ENCODE data around the gene C16orf95.
A peak's percentile ranks its signal among the peaks of the same experiment; 100 is the strongest.

C16orf95 gene

DNA sequence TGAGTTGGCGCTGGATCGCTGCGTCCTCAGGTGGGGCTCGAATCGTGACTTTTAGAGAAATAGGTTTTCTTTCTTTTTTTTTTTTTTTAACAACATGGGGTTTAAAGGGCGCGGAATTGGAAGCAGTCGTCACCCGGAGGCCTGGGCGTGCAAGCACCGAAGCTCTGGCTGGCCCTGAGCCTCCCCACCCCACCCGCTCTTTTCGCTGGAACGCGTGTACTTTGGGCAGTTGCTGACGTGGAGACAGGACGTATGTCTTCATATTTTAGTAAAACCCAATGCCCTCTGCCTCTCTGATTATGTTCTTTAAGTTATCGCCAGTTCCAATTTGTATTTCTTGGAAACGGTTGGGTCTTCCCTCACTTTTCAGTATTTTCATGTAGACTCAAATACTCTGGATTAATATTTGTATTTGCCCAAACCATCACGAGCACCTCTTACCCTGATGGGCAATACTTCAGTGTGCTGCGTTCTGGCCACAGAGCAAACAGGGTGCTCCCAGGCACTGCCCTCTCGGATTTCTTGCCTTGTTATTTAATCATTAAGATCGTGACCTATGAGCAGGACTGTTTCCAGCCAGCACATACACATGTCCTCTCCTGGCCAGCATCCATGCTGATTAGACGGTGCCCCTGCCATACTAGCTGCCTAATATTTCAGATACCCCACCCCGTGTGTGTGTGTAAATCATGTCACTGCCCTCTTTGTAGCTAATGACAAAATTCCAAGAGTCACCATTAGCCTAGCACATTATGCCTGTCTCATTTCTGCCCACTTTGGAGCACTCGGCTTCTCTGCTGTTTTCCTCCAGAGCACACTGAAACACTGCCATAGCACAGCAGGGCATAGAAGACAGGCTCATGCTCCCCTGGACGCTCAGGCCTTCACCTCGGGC is 805 bp upstream of the C16orf95 start:
- Histone ChIP-seq H3K27me3 (ENCODE audit: control insufficient read depth in 1 of 2, insufficient read depth in 2 of 2, low read length in 2 of 2) (no peaks in the 10 kb centered on the region), H3K27ac (ENCODE audit: low read depth, low read length) (no peak overlapping the region), H3K9me3 (ENCODE audit: control insufficient read depth in 1 of 2, low read length in 2 of 2) (no peaks in the 10 kb centered on the region), H3K36me3 (ENCODE audit: control insufficient read depth in 1 of 2, insufficient read depth in 2 of 2, low read length in 2 of 2) (peaks cover 0 to 10% of the 10 kb centered on the region in 2 donors), H3K4me1 (ENCODE audit: control insufficient read depth in 1 of 2, insufficient read depth in 2 of 2, low read length in 2 of 2) (peaks cover 10 to 13% of the 10 kb centered on the region in 2 donors), H3K4me3 (ENCODE audit: low read depth in 1 of 2, low read length in 2 of 2) (peak overlapping the region; percentile 77 to 84), H3K9ac (ENCODE audit: low read depth in 1 of 2, low read length in 2 of 2) (peak overlapping the region; percentile 73 to 93)

DNA sequence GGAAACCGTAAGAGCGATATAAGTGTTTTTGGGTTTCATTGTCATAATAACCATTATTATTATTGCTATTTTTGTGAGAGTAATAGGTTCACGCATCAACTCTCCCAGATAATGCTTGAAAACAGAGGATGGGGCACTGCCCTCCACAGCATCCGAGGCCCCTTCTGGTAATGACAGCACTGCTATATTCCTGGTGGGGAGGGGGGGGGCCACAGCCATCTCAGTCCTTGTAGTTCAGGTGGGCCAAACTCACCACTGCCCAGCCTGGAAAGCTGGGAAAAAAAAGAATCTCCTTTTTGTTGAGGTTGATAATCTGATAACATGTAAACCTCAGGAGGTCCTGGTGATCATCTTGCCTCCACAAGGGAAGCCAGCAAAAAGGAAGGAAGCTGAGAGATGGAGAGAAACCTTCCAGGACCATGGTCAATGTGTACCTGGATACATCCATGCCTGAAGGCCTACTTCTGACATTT is 706 bp downstream of the C16orf95 start:
- Histone ChIP-seq H3K9me3 (ENCODE audit: control insufficient read depth in 1 of 2, low read length in 2 of 2) (no peaks in the 10 kb centered on the region), H3K4me1 (ENCODE audit: control insufficient read depth in 1 of 2, insufficient read depth in 2 of 2, low read length in 2 of 2) (peaks cover 10 to 13% of the 10 kb centered on the region in 2 donors), H3K36me3 (ENCODE audit: control insufficient read depth in 1 of 2, insufficient read depth in 2 of 2, low read length in 2 of 2) (peaks cover 0 to 8% of the 10 kb centered on the region in 2 donors), H3K4me3 (ENCODE audit: low read depth in 1 of 2, low read length in 2 of 2) (peak overlapping the region; percentile 77 to 84), H3K27ac (ENCODE audit: low read depth, low read length) (no peak overlapping the region), H3K27me3 (ENCODE audit: control insufficient read depth in 1 of 2, insufficient read depth in 2 of 2, low read length in 2 of 2) (no peaks in the 10 kb centered on the region), H3K9ac (ENCODE audit: low read depth in 1 of 2, low read length in 2 of 2) (peak overlapping the region; percentile 73 to 93)

DNA sequence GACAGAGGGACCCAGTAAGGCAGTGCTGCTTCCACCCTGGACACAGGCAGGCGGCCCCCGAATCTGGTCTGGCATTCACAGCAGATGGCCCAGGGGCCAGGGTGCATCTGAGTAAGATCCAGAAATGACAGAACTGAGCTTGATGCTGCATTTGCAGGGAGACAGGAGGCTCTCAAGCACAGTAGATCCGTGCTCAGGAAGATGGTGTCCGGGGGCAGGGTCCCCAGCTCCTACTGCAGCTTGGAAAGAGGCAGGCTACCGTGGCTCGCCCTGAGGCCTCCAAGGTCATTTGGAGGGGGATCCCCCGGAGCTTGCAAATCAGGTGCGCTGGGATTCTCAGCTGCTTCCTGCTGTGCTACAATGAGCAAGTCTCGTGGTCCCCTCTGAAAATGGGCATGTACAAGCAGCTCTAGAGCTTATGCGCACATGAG is 2.2 kb downstream of the C16orf95 start:
- Histone ChIP-seq H3K27ac (ENCODE audit: low read depth, low read length) (no peak overlapping the region), H3K4me3 (ENCODE audit: low read depth in 1 of 2, low read length in 2 of 2) (no peak overlapping the region), H3K9ac (ENCODE audit: low read depth in 1 of 2, low read length in 2 of 2) (no peak overlapping the region), H3K27me3 (ENCODE audit: control insufficient read depth in 1 of 2, insufficient read depth in 2 of 2, low read length in 2 of 2) (no peaks in the 10 kb centered on the region), H3K4me1 (ENCODE audit: control insufficient read depth in 1 of 2, insufficient read depth in 2 of 2, low read length in 2 of 2) (peaks cover 10 to 13% of the 10 kb centered on the region in 2 donors), H3K36me3 (ENCODE audit: control insufficient read depth in 1 of 2, insufficient read depth in 2 of 2, low read length in 2 of 2) (peaks cover 0 to 6% of the 10 kb centered on the region in 2 donors), H3K9me3 (ENCODE audit: control insufficient read depth in 1 of 2, low read length in 2 of 2) (no peaks in the 10 kb centered on the region)

DNA sequence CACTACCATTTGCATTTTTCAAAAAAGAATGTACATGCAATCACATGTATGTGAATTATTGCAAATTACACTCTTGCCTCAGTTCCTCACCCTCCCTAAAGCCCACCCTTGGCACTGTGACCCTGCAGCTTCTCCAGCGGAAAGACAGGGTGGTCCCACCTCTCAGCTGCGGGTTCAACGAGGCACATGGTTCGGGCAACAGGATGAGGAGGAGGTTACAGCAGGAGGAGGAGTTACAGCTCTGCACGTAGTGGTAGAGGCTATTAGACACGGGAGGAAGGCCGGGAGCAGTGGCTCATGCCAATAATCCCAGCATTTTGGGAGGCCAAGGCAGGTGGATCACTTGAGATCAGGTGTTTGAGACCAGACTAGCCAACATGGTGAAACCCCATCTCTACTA is 5.2 kb downstream of the C16orf95 start:
- no peaks in the 10 kb centered on the region for H3K36me3 ChIP-seq (ENCODE audit: control insufficient read depth in 1 of 2, insufficient read depth in 2 of 2, low read length in 2 of 2)
- no peak overlapping the region for H3K27ac ChIP-seq (ENCODE audit: low read depth, low read length)
- H3K4me1 ChIP-seq (ENCODE audit: control insufficient read depth in 1 of 2, insufficient read depth in 2 of 2, low read length in 2 of 2), result no peaks in the 10 kb centered on the region
- peaks cover 0 to 7% of the 10 kb centered on the region in 2 donors for H3K9me3 ChIP-seq (ENCODE audit: control insufficient read depth in 1 of 2, low read length in 2 of 2)
- no peak overlapping the region for H3K9ac ChIP-seq (ENCODE audit: low read depth in 1 of 2, low read length in 2 of 2)
- H3K27me3 ChIP-seq (ENCODE audit: control insufficient read depth in 1 of 2, insufficient read depth in 2 of 2, low read length in 2 of 2), result no peaks in the 10 kb centered on the region
- H3K4me3 ChIP-seq (ENCODE audit: low read depth in 1 of 2, low read length in 2 of 2), result no peak overlapping the region

DNA sequence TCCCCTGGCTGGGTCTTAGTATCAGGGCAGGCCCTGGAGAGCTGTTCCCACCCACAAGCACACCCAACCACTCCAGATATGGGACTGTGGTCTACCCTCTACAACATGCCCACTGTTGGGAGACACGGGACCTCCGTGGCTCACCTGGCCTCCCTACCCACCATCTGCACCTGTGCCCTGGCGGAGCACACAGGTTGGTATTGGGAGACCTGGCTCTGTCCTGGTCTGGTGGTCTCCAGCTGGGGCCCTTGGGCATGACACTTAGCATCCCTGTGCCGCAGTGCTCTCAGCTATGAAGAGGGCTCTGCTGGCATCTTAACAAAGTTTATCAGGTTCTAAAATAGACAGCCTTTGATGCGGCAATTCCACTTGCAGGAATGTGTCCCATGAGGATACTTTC is 5.8 kb downstream of the C16orf95 start:
- Histone ChIP-seq H3K36me3 (ENCODE audit: control insufficient read depth in 1 of 2, insufficient read depth in 2 of 2, low read length in 2 of 2) (no peaks in the 10 kb centered on the region), H3K4me1 (ENCODE audit: control insufficient read depth in 1 of 2, insufficient read depth in 2 of 2, low read length in 2 of 2) (no peaks in the 10 kb centered on the region), H3K9ac (ENCODE audit: low read depth in 1 of 2, low read length in 2 of 2) (peak overlapping the region in 1 of 2 donors; percentile 25), H3K27me3 (ENCODE audit: control insufficient read depth in 1 of 2, insufficient read depth in 2 of 2, low read length in 2 of 2) (no peaks in the 10 kb centered on the region), H3K27ac (ENCODE audit: low read depth, low read length) (no peak overlapping the region), H3K4me3 (ENCODE audit: low read depth in 1 of 2, low read length in 2 of 2) (no peak overlapping the region), H3K9me3 (ENCODE audit: control insufficient read depth in 1 of 2, low read length in 2 of 2) (peaks cover 0 to 7% of the 10 kb centered on the region in 2 donors)

DNA sequence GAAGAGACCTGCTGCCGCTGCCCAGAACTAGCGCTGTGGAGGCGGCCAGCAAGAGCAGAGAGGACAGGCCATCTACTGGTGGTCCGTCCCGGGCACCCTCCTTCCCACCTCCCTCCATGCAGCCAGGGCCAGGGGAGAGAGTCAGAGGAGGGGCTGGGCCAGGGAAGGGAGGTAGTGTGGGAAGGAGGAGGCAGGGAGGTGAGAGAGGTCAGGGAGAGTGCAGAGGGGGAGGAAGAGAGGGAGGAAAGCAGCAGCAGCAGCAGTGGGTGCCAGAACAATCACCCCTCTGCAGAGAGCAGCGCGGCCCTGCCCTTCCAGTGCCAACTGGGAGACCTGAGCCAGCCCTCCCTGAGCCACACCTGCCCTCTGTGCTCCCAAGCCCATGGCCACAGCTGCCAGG is 6.6 kb downstream of the C16orf95 start:
- Histone ChIP-seq H3K36me3 (ENCODE audit: control insufficient read depth in 1 of 2, insufficient read depth in 2 of 2, low read length in 2 of 2) (no peaks in the 10 kb centered on the region), H3K27ac (ENCODE audit: low read depth, low read length) (no peak overlapping the region), H3K9ac (ENCODE audit: low read depth in 1 of 2, low read length in 2 of 2) (no peak overlapping the region), H3K4me3 (ENCODE audit: low read depth in 1 of 2, low read length in 2 of 2) (no peak overlapping the region), H3K9me3 (ENCODE audit: control insufficient read depth in 1 of 2, low read length in 2 of 2) (peaks cover 0 to 7% of the 10 kb centered on the region in 2 donors), H3K4me1 (ENCODE audit: control insufficient read depth in 1 of 2, insufficient read depth in 2 of 2, low read length in 2 of 2) (peaks cover 0 to 7% of the 10 kb centered on the region in 2 donors), H3K27me3 (ENCODE audit: control insufficient read depth in 1 of 2, insufficient read depth in 2 of 2, low read length in 2 of 2) (no peaks in the 10 kb centered on the region)

DNA sequence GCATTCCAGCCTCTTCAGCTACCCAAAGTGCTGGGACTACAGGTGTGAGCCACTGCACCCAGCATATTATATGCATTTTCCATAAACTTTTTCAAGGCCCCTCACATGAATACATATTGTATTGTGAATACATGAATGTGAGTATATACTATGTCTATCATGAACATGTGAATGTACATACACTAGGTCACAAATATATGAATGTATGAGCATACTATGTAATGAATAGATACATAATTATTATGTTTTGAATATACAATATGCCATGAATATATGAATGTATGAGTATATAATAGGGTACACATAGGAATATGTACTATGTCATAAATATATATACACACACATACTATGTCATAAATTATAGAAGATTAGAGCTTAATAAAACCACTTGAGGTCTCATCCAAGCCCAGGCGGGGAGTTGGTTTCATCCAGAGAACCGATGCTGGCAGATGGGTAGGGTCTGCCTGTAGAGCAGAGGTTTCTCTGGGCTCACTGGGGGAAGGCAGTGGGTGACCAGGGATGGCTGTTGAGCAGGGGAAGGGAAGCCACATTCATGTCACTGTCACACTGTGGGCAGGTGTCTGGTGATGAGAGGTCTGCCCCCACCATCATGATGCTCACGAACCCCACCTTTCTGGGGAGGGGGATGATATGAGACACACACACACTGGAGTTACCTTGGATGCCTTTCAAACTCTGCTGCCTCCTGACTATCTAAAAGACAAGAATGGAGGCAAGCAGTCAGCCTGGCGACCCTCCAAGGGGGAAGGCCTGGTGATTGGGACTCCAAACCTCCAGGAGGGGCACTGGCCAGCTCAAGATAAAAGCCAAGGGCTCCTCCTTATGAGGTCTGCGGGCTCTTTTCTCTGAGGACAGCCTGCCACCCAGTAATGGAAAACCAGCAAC is 7.3 kb downstream of the C16orf95 start:
- Histone ChIP-seq H3K27ac (ENCODE audit: low read depth, low read length) (no peak overlapping the region), H3K9me3 (ENCODE audit: control insufficient read depth in 1 of 2, low read length in 2 of 2) (peaks cover 0 to 7% of the 10 kb centered on the region in 2 donors), H3K4me3 (ENCODE audit: low read depth in 1 of 2, low read length in 2 of 2) (no peak overlapping the region), H3K27me3 (ENCODE audit: control insufficient read depth in 1 of 2, insufficient read depth in 2 of 2, low read length in 2 of 2) (no peaks in the 10 kb centered on the region), H3K9ac (ENCODE audit: low read depth in 1 of 2, low read length in 2 of 2) (no peak overlapping the region), H3K36me3 (ENCODE audit: control insufficient read depth in 1 of 2, insufficient read depth in 2 of 2, low read length in 2 of 2) (no peaks in the 10 kb centered on the region), H3K4me1 (ENCODE audit: control insufficient read depth in 1 of 2, insufficient read depth in 2 of 2, low read length in 2 of 2) (peaks cover 0 to 8% of the 10 kb centered on the region in 2 donors)

DNA sequence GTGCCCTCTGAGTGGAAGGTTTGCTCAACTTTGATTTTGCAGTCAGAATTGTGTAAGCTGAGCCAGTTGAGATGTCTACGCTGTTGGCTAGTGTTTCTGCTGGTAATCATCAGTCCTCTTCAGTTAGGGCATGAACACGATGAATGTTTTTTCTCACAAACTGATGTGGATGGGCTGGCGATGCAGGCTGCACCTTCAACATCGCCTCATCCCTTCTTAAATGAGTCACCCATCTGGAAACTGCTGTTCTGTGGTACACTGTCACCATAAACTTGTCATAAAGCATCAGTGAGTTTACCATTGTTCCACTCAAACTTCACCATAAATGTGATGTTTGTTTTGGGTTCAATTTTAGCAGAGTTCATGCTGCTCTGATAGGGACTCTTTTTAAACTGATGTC is 8.4 kb downstream of the C16orf95 start:
- Histone ChIP-seq H3K9me3 (ENCODE audit: control insufficient read depth in 1 of 2, low read length in 2 of 2) (peaks cover 0 to 7% of the 10 kb centered on the region in 2 donors), H3K4me1 (ENCODE audit: control insufficient read depth in 1 of 2, insufficient read depth in 2 of 2, low read length in 2 of 2) (peaks cover 0 to 8% of the 10 kb centered on the region in 2 donors), H3K27me3 (ENCODE audit: control insufficient read depth in 1 of 2, insufficient read depth in 2 of 2, low read length in 2 of 2) (no peaks in the 10 kb centered on the region), H3K4me3 (ENCODE audit: low read depth in 1 of 2, low read length in 2 of 2) (no peak overlapping the region), H3K27ac (ENCODE audit: low read depth, low read length) (no peak overlapping the region), H3K36me3 (ENCODE audit: control insufficient read depth in 1 of 2, insufficient read depth in 2 of 2, low read length in 2 of 2) (no peaks in the 10 kb centered on the region), H3K9ac (ENCODE audit: low read depth in 1 of 2, low read length in 2 of 2) (no peak overlapping the region)

DNA sequence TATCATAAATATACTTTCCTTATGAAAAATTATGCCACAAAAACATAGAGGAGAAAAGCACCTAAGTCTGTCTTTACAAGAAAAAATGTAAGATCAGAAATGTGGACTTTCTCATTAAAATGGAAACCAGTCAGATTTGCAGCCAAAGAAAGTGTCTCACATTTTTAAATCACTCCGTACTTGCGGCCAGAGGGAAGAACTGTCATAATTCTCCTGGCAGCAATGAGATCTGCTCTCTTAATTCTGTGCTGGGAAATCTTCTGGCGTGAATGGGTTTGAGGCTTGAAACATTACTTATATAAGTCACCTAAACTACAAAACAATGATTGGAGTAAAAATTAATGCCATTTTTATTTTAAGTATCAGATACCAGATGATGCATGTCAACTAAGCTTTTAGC is 10.7 kb downstream of the C16orf95 start:
- Histone ChIP-seq H3K9me3 (ENCODE audit: control insufficient read depth in 1 of 2, low read length in 2 of 2) (peaks cover 0 to 7% of the 10 kb centered on the region in 2 donors), H3K9ac (ENCODE audit: low read depth in 1 of 2, low read length in 2 of 2) (no peak overlapping the region), H3K4me1 (ENCODE audit: control insufficient read depth in 1 of 2, insufficient read depth in 2 of 2, low read length in 2 of 2) (peaks cover 0 to 8% of the 10 kb centered on the region in 2 donors), H3K4me3 (ENCODE audit: low read depth in 1 of 2, low read length in 2 of 2) (no peak overlapping the region), H3K27ac (ENCODE audit: low read depth, low read length) (no peak overlapping the region), H3K27me3 (ENCODE audit: control insufficient read depth in 1 of 2, insufficient read depth in 2 of 2, low read length in 2 of 2) (no peaks in the 10 kb centered on the region), H3K36me3 (ENCODE audit: control insufficient read depth in 1 of 2, insufficient read depth in 2 of 2, low read length in 2 of 2) (no peaks in the 10 kb centered on the region)
